ENCODE data around the gene MMAB. TPM values are rescaled to one million over a fixed set of nuclear protein-coding genes. Genes with fewer than 3 reads are reported as not detected.

The MMAB gene
- polyA plus RNA-seq, 1 experiment, result 22.2 TPM

DNA sequence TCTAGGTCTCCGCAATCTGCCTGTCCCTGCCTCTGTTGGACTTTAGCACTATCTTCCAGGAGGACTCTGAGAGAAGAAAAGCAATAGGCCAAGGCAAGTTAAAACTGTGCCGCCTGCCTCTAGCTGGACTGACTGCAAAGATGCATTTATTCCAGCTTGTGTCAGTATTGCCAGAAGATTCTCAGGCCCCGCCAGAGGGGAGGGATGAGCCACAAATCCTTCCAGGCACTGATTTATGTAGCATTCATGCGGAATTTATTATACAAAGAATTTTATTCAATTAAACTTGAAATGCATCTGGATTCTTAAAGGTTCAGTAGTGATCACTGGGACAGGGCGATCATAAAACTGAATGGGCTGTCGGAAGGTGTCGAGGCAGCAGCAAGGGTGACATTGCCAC is 19.8 kb downstream of the MMAB start:
- no peak for TF ChIP-seq CTCF (IDR thresholded peaks at IDR 0.05; ENCODE audit: insufficient read depth, low read depth, low read length)
- CTCF ChIA-PET, result interaction anchor here (0.8 kb wide), 1 partner anchor 12 kb away, joined by 3 read pairs; no protein-coding TSS in a partner anchor
- DNase-seq (ENCODE audit: low read depth), result no peak
- no peaks in the 10 kb centered on the region for H3K36me3 ChIP-seq (ENCODE audit: control insufficient read depth, insufficient read depth, low read length)
- H3K4me3 ChIP-seq (ENCODE audit: low read depth, low read length), result no peak overlapping the region
- POLR2A ChIA-PET, result no interaction called here
- H3K27me3 ChIP-seq (ENCODE audit: control insufficient read depth, insufficient read depth, low read length), result peaks cover 17% of the 10 kb centered on the region

DNA sequence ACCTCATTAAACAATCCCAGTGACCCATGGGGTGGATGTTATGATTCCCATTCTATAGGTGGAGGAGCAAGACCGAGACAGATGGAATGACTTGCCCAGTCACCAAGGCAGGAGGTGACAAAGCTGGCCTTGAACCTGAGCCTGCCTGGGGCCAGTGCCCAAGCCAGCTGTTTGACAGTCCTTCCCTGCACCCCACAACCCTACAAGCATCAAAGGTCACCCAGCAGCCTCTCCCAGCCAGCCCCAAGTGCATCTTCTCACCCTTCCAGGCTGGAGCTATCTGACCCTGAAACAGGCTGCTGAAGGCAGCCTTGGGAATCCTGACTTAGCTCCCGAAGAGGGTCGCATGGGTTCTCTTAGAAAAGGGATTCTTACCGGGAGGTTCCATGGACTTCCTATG is 20.3 kb downstream of the MMAB start:
- no peak for DNase-seq (ENCODE audit: low read depth)
- TF ChIP-seq CTCF (IDR thresholded peaks at IDR 0.05; ENCODE audit: insufficient read depth, low read depth, low read length), result no peak
- H3K27me3 ChIP-seq (ENCODE audit: control insufficient read depth, insufficient read depth, low read length), result peaks cover 17% of the 10 kb centered on the region
- H3K36me3 ChIP-seq (ENCODE audit: control insufficient read depth, insufficient read depth, low read length), result no peaks in the 10 kb centered on the region
- ChIA-PET CTCF (interaction anchor here (0.6 to 1.1 kb wide), 3 partner anchors 11 to 966 kb away, joined by 3 read pairs; no protein-coding TSS in a partner anchor), POLR2A (no interaction called here)
- H3K4me3 ChIP-seq (ENCODE audit: low read depth, low read length), result no peak overlapping the region

DNA sequence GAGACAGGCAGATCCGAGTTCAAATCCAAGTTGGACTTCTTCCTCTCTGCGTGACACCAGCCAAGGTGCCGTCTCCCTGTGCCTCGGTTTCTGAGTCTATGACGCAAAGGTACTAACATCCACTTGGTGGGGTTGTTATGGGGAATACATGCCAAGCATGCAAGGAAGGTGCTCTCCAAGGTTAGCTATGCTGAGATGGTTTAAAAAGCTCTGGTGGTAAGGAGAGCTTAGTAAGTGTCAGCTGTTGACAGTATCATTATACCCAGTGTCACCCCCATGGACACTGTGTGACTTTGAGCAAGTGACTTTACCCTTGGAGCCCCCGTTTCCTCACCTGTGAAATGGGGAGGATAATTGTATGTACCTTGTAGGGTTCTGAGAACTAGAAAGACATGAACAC is 22.2 kb downstream of the MMAB start:
- ChIA-PET POLR2A (no interaction called here), CTCF (interaction anchor here (1.2 to 1.6 kb wide), 2 partner anchors 27 to 124 kb away, joined by 3 to 4 read pairs; no protein-coding TSS in a partner anchor)
- H3K27me3 ChIP-seq (ENCODE audit: control insufficient read depth, insufficient read depth, low read length), result peaks cover 17% of the 10 kb centered on the region
- H3K36me3 ChIP-seq (ENCODE audit: control insufficient read depth, insufficient read depth, low read length), result no peaks in the 10 kb centered on the region
- H3K4me3 ChIP-seq (ENCODE audit: low read depth, low read length), result no peak overlapping the region
- no peak for TF ChIP-seq CTCF (IDR thresholded peaks at IDR 0.05; ENCODE audit: insufficient read depth, low read depth, low read length)
- DNase-seq (ENCODE audit: low read depth), result no peak

DNA sequence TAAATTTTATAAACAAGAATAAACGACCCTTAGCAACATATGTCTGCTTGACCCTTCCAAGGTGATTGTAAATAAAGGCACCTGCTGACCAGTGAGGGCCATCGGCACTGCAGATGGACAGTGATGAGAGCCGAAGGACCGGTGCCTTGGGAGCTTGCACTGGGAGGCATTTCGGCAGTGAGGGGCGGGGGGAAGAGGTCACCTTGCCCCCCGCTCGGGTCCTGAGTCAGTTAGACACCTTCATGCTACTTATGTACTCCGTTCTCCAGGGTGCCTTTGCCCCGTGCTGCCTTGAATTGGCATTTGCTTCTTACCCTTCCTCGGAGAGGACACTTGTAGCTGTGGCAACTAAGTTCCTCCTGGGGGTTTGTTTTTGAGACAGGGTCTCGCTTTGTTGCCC is 23.0 kb downstream of the MMAB start:
- DNase-seq (ENCODE audit: low read depth), result no peak
- TF ChIP-seq CTCF (IDR thresholded peaks at IDR 0.05; ENCODE audit: insufficient read depth, low read depth, low read length), result no peak
- peaks cover 17% of the 10 kb centered on the region for H3K27me3 ChIP-seq (ENCODE audit: control insufficient read depth, insufficient read depth, low read length)
- no peaks in the 10 kb centered on the region for H3K36me3 ChIP-seq (ENCODE audit: control insufficient read depth, insufficient read depth, low read length)
- ChIA-PET CTCF (interaction anchor here (0.5 to 1.6 kb wide), 5 partner anchors 26 to 1387 kb away, joined by 3 to 5 read pairs (median 4); no protein-coding TSS in a partner anchor), POLR2A (no interaction called here)
- no peak overlapping the region for H3K4me3 ChIP-seq (ENCODE audit: low read depth, low read length)

- DNase-seq (ENCODE audit: low read depth), result no peak
- POLR2A ChIA-PET, result no interaction called here
- peaks cover 17% of the 10 kb centered on the region for H3K27me3 ChIP-seq (ENCODE audit: control insufficient read depth, insufficient read depth, low read length)
- no peak overlapping the region for H3K4me3 ChIP-seq (ENCODE audit: low read depth, low read length)
- no peaks in the 10 kb centered on the region for H3K36me3 ChIP-seq (ENCODE audit: control insufficient read depth, insufficient read depth, low read length)
- CTCF ChIA-PET, result interaction anchor here (0.5 to 1.6 kb wide), 4 partner anchors 26 to 1388 kb away, joined by 3 to 5 read pairs (median 4); no protein-coding TSS in a partner anchor
- TF ChIP-seq CTCF (IDR thresholded peaks at IDR 0.05; ENCODE audit: insufficient read depth, low read depth, low read length), result no peak
These were observed 23.6 kb downstream of the MMAB start for GRCh38 chr12:109549613-109550270.
